GM23248 (cell line): ENCODE data around the gene F5.

Experiments
- EZH2 ChIP-seq: fragments of 200-600 bp; sonication (generic); IDR thresholded peaks from 2 replicates; pipeline ENCODE4 v1.6.1; 2018; ENCODE audit warnings: antibody characterized with exemption, mild to moderate bottlenecking; ENCODE audit not compliant: insufficient read depth, poor library complexity, severe bottlenecking
- EZH2phosphoT487 ChIP-seq: fragments of 200-600 bp; sonication (generic); IDR thresholded peaks from 2 replicates; pipeline ENCODE4 v1.6.1; 2018; ENCODE audit warnings: antibody characterized with exemption, moderate library complexity, mild to moderate bottlenecking, low read depth; ENCODE audit not compliant: insufficient read depth

GRCh38 chr1:169623132-169623926 lies 37.0 kb upstream of the F5 start:
- TF ChIP-seq EZH2 (no peak), EZH2phosphoT487 (no peak)
